Gastroesophageal sphincter (tissue), 4 donors: ENCODE results near the gene ZMIZ1. TPM values are rescaled to one million over a fixed set of nuclear protein-coding genes. Genes with fewer than 3 reads are reported as not detected.

ENCODE experiments used
- ATAC-seq: fragments of 150-250 bp; one replicate; pipeline ENCODE4 v1.9.1; 2016; ENCODE audit warnings: mild to moderate bottlenecking, moderate library complexity
- H3K27ac ChIP-seq, 4 donors: fragments of 200-600 bp; sonication (generic) in 3 of 4; 1 replicate in 3 of 4; 2 replicates in 1 of 4; pipeline ENCODE4 v1.5.1; 2016 to 2019
- H3K27me3 ChIP-seq: fragments of 200-600 bp; sonication (generic); one replicate; pipeline ENCODE4 v1.5.1; 2019
- H3K36me3 ChIP-seq, 2 donors: fragments of 200-600 bp; sonication (generic); one replicate each; pipeline ENCODE4 v1.5.1; 2019; ENCODE audit warnings: control low read depth in 1 of 2
- H3K4me1 ChIP-seq, 3 donors: fragments of 200-600 bp; sonication (generic); 1 replicate in 2 of 3; 2 replicates in 1 of 3; pipeline ENCODE4 v1.5.1; 2016 to 2019; ENCODE audit warnings: control low read depth in 2 of 3
- H3K4me3 ChIP-seq, 2 donors: fragments of 200-600 bp; sonication (generic); one replicate each; pipeline ENCODE4 v1.5.1; 2019; ENCODE audit warnings: mild to moderate bottlenecking in 1 of 2, moderate library complexity in 1 of 2
- H3K9me3 ChIP-seq, 3 donors: fragments of 200-600 bp; sonication (generic); one replicate each; pipeline ENCODE4 v1.5.1; 2017 to 2019; ENCODE audit warnings: control low read depth in 2 of 3
- EP300 ChIP-seq: sonication (generic); formaldehyde crosslinking; IDR thresholded peaks from one replicate; pipeline ENCODE4 v1.6.1; 2017; ENCODE audit warnings: antibody characterized with exemption, mild to moderate bottlenecking
- POLR2A ChIP-seq, 2 donors: fragments of 450-650 bp; IDR thresholded peaks; one replicate each; pipeline ENCODE4 v1.6.1; 2017; ENCODE audit warnings: antibody characterized with exemption in 2 of 2, mild to moderate bottlenecking in 2 of 2, moderate library complexity in 1 of 2
- POLR2AphosphoS5 ChIP-seq: sonication (generic); formaldehyde crosslinking; IDR thresholded peaks from one replicate; pipeline ENCODE4 v1.6.1; 2017; ENCODE audit warnings: antibody characterized with exemption
- WGBS, 2 donors: methylation state at CpG; one replicate each; pipeline ENCODE4 v1.1.5; 2018; ENCODE audit warnings: low coverage in 1 of 2; 5-methylcytosine and 5-hydroxymethylcytosine counted together
- total RNA-seq, 4 donors: library from RNA; depleted of rRNA; stranded (reverse); fragments of >200 nt; gene quantifications; one replicate each; pipeline ENCODE4 v1.1.0, GENCODE V29; 2016
- TF ChIP-seq, protein P1 (sequence below), 4 experiments: fragments of 200-600 bp in 2 of 4; fragments of 450-650 bp in 2 of 4; sonication (generic) in 1 of 4; IDR thresholded peaks; one replicate each; pipeline ENCODE4 v1.5.1; 2017 to 2019; ENCODE audit warnings: antibody characterized with exemption in 4 of 4, mild to moderate bottlenecking in 2 of 4, moderate library complexity in 2 of 4

The ZMIZ1 gene
- total RNA-seq, 4 donors from 2014 or later: 36.3 to 79.2 (median 67.1) TPM

DNA sequence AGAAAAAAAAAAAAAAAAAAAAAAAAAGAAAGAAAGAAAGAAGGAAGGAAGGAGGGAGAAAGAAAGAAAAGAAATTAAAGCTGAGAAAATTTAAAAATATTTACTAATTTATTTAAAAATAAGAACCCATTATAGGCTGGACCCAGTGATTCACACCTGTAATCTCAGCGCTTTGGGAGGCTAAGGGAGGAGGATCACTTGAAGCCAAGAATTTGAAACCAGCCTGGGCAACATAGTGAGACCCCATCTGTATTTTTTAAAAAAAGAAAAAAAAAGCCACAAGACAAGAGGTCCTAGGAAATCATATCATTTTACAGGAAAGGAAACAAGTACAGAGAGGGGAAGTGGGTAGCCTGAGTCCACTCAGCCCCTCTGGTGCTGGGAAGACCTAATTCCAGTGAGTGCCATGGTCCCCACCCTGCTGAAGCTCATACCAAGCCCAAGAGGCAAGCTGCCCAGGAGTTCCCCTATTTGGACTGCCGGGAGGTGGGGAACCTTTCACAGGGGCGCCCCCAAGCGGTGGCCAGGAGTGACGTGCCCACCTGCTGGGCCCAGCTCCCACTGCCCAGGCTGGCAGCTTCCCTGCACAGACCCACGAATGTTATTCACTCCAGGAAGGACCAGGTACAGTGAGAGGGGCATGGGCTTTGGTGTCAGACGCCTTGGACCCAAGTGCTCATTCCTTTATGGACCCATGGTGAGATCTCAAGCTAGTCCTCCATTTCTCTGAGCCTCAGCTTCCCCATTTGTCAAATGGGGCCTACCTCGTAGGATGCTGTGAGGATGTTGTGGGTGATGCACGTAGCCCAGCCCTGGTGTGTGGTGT lies 133.6 kb downstream of the ZMIZ1 start:
- TF ChIP-seq, protein P1, sequence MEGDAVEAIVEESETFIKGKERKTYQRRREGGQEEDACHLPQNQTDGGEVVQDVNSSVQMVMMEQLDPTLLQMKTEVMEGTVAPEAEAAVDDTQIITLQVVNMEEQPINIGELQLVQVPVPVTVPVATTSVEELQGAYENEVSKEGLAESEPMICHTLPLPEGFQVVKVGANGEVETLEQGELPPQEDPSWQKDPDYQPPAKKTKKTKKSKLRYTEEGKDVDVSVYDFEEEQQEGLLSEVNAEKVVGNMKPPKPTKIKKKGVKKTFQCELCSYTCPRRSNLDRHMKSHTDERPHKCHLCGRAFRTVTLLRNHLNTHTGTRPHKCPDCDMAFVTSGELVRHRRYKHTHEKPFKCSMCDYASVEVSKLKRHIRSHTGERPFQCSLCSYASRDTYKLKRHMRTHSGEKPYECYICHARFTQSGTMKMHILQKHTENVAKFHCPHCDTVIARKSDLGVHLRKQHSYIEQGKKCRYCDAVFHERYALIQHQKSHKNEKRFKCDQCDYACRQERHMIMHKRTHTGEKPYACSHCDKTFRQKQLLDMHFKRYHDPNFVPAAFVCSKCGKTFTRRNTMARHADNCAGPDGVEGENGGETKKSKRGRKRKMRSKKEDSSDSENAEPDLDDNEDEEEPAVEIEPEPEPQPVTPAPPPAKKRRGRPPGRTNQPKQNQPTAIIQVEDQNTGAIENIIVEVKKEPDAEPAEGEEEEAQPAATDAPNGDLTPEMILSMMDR (IDR thresholded peaks at IDR 0.05): peak in 3 of 4 experiments; percentile 38 to 56 (median 45)
- TF ChIP-seq POLR2AphosphoS5: no peak
- WGBS, 2 donors: 36 to 69% methylated on average over 2 to 3 of the region's 9 CpGs
- ATAC-seq: peak; percentile 37
- no peaks in the 10 kb centered on the region for H3K27me3 ChIP-seq
- H3K9me3 ChIP-seq: no peaks in the 10 kb centered on the region
- H3K36me3 ChIP-seq: peaks cover 0 to 76% of the 10 kb centered on the region in 2 donors
- no peak overlapping the region for H3K4me3 ChIP-seq
- H3K27ac ChIP-seq: peak overlapping the region in 2 of 4 donors; percentile 7 to 29
- peaks cover 0 to 44% (median 0%) of the 10 kb centered on the region in 3 donors for H3K4me1 ChIP-seq

GRCh38 chr10:79203014-79203644 lies 134.4 kb downstream of the ZMIZ1 start:
- Histone ChIP-seq H3K4me3 (no peak overlapping the region), H3K27me3 (no peaks in the 10 kb centered on the region), H3K9me3 (no peaks in the 10 kb centered on the region), H3K36me3 (peaks cover 0 to 79% of the 10 kb centered on the region in 2 donors), H3K27ac (peak overlapping the region in 2 of 4 donors; percentile 7 to 29), H3K4me1 (peaks cover 0 to 43% (median 0%) of the 10 kb centered on the region in 3 donors)
- no peak for ATAC-seq
- 40 to 46% methylated on average over 8 of the region's 13 CpGs for WGBS, 2 donors
- TF ChIP-seq EP300: no peak
- TF ChIP-seq POLR2AphosphoS5: no peak
- no peak for TF ChIP-seq POLR2A (IDR thresholded peaks at IDR 0.05)
- TF ChIP-seq, protein P1 (IDR thresholded peaks at IDR 0.05): no peak

GRCh38 chr10:79203833-79204232 lies 135.1 kb downstream of the ZMIZ1 start:
- no peak for ATAC-seq

DNA sequence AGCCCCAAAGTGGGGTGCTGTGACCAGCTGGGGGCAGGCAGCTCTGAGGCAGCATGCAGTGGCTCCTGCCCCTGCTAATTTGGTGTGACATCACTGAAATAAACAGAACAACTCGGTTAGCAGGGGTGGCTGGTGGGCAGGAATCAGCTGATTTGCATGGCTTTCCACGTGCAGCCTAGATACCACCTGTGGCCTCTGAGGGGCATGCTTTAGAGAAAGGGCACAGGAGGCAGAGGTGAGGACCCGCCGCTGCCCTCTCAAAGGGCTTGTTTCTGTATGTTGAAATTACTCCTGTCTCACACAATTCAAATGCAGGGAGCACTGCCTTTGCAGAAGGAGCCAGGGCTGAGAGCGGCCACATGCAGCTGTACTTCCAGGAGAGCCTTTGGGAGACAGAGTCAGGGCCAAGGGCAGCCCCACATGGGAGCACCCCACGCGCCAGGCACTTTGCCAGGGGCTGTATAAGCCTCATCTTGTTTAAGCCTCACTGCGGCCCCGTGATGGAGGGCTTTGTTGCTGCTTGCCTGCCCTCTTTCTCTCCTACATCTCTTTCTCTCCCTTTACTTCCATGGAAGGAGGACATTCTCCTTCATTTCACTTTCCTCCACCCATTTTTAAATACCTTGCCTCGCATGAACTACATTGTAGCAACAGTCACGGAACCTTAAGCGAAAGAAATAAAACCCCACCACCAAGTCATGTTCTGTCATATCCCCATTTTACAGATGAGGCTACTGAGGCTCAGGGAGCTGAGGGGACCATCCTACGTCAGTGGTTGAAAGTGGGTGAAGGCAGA lies 137.7 kb downstream of the ZMIZ1 start:
- H3K36me3 ChIP-seq: peaks cover 0 to 96% of the 10 kb centered on the region in 2 donors
- no peak for ATAC-seq

More at GRCh38 chr10:79203833-79204232, 135.1 kb downstream of the ZMIZ1 start:
- no peaks in the 10 kb centered on the region for H3K9me3 ChIP-seq
- H3K4me1 ChIP-seq: peaks cover 0 to 43% (median 0%) of the 10 kb centered on the region in 3 donors
- WGBS, 2 donors: 85% methylated on average over 3 of the region's 8 CpGs; no CpG with 5 or more reads in 1 of the 2 donors
- peaks cover 0 to 86% of the 10 kb centered on the region in 2 donors for H3K36me3 ChIP-seq
- no peak overlapping the region for H3K4me3 ChIP-seq
- no peak overlapping the region for H3K27ac ChIP-seq
- no peaks in the 10 kb centered on the region for H3K27me3 ChIP-seq
- TF ChIP-seq, protein P1 (IDR thresholded peaks at IDR 0.05): no peak
- no peak for TF ChIP-seq POLR2AphosphoS5
- TF ChIP-seq EP300: no peak
- no peak for TF ChIP-seq POLR2A (IDR thresholded peaks at IDR 0.05)

More for the DNA sequence above, 137.7 kb downstream of the ZMIZ1 start:
- Histone ChIP-seq H3K4me3 (no peak overlapping the region), H3K27ac (no peak overlapping the region), H3K27me3 (no peaks in the 10 kb centered on the region), H3K4me1 (peaks cover 0 to 39% (median 0%) of the 10 kb centered on the region in 3 donors), H3K9me3 (no peaks in the 10 kb centered on the region)
- no peak for TF ChIP-seq POLR2AphosphoS5
- TF ChIP-seq, protein P1 (IDR thresholded peaks at IDR 0.05): no peak
- no peak for TF ChIP-seq POLR2A (IDR thresholded peaks at IDR 0.05)
- no peak for TF ChIP-seq EP300
- 66 to 78% methylated on average over 4 to 8 of the region's 13 CpGs for WGBS, 2 donors
